ENCODE measurements around the gene PAX8. TPM values are rescaled to one million over a fixed set of nuclear protein-coding genes. Genes with fewer than 3 reads are reported as not detected.

Gene PAX8
- total RNA-seq, 4 donors from 2014 or later = 0.62 to 2.5 (median 1.1) TPM; not detected in 1

DNA sequence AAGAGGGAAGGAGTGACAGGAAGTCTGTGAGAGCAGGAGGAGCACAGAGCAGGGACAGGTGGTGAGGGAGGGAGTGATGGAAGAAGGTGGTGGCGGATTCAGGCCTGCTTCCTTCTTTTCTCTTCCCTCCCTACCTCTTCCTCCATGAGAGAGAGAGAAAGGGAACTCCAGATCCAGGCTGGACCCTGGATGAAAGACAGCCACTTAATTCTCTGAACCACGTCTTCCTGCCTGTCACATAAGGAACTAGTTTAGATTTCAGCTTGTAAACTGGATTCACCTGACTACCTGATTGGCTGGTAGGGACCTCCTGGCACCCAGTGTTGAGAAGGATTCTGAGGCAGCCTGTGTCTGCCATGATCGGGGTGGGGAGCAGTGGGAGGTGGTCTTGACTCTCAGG, 48.9 kb downstream of the PAX8 start:
- no peaks in the 10 kb centered on the region for H3K27me3 ChIP-seq
- H3K4me1 ChIP-seq = peaks cover 0 to 12% (median 3%) of the 10 kb centered on the region in 3 donors
- no peaks in the 10 kb centered on the region for H3K36me3 ChIP-seq
- H3K27ac ChIP-seq = no peak overlapping the region
- no peaks in the 10 kb centered on the region for H3K9me3 ChIP-seq
- no peak for ATAC-seq
- no peak overlapping the region for H3K4me3 ChIP-seq
- WGBS, 2 donors (ENCODE audit: low coverage in 1 of 2) = 69 to 73% methylated on average over 2 to 3 of the region's 3 CpGs
- TF ChIP-seq EP300 (IDR thresholded peaks at IDR 0.05) (no peak), POLR2AphosphoS5 (IDR thresholded peaks at IDR 0.05) (no peak), CTCF (IDR thresholded peaks at IDR 0.05) (no peak), POLR2A (IDR thresholded peaks at IDR 0.05) (no peak)

- WGBS, 2 donors (ENCODE audit: low coverage in 1 of 2) = 29 to 32% methylated on average over 2 to 3 of the region's 3 CpGs
- no peaks in the 10 kb centered on the region for H3K27me3 ChIP-seq
- no peak for ATAC-seq
- no peaks in the 10 kb centered on the region for H3K36me3 ChIP-seq
- H3K9me3 ChIP-seq = no peaks in the 10 kb centered on the region
- no peak overlapping the region for H3K27ac ChIP-seq
- H3K4me3 ChIP-seq = no peak overlapping the region
- peaks cover 0 to 12% (median 3%) of the 10 kb centered on the region in 3 donors for H3K4me1 ChIP-seq
- TF ChIP-seq CTCF (IDR thresholded peaks at IDR 0.05) = no peak
- no peak for TF ChIP-seq EP300 (IDR thresholded peaks at IDR 0.05)
- no peak for TF ChIP-seq POLR2AphosphoS5 (IDR thresholded peaks at IDR 0.05)
- no peak for TF ChIP-seq POLR2A (IDR thresholded peaks at IDR 0.05)
Measured at GRCh38 chr2:113228991-113229716, 49.6 kb downstream of the PAX8 start.

DNA sequence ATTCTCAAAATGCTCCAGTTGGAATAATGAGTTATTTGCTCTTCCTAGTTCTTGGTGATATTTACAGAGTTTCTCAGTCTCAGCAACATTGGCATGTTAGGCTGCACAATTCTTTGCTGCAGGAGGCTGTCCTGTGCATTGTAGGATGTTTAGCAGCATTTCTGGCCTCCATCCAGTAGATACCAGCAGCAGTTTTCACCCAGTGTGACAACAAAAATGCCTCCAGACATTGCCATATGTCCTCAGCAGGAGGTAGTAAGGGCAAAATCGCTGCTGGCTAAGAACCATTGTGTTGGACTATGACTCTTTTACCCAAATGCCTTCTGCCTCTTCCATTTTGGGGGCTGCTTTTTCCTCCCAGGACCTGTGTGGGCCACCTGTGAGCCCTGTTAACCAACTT, 50.4 kb downstream of the PAX8 start:
- no peaks in the 10 kb centered on the region for H3K9me3 ChIP-seq
- no peaks in the 10 kb centered on the region for H3K27me3 ChIP-seq
- no peak for TF ChIP-seq POLR2A (IDR thresholded peaks at IDR 0.05)
- H3K27ac ChIP-seq = no peak overlapping the region
- no peaks in the 10 kb centered on the region for H3K36me3 ChIP-seq
- 100% methylated on average over 1 of the region's 1 CpG; no CpG with 5 or more reads in 1 of the 2 donors for WGBS, 2 donors (ENCODE audit: low coverage in 1 of 2)
- ATAC-seq = no peak
- H3K4me3 ChIP-seq = no peak overlapping the region
- peaks cover 0 to 12% (median 3%) of the 10 kb centered on the region in 3 donors for H3K4me1 ChIP-seq

DNA sequence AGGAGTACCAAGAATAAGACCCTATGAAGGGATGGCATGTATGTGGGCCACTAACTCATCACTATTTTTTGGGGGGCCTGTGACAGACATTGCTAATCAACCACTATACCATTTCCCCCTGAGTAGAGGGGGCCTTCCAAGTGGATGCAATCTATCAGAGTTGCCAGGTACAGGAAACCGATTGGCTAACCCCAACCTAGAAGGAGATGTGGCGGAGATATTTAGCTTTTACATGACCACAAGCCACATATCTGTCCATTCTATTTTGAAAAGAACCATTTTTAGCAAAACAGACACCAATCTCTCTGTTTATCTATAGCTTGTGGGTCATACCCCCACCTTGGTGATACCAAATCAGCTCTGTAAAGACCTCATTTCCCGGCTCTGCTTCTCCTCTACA, 51.0 kb downstream of the PAX8 start:
- 87 to 100% methylated on average over 1 to 3 of the region's 3 CpGs for WGBS, 2 donors (ENCODE audit: low coverage in 1 of 2)

DNA sequence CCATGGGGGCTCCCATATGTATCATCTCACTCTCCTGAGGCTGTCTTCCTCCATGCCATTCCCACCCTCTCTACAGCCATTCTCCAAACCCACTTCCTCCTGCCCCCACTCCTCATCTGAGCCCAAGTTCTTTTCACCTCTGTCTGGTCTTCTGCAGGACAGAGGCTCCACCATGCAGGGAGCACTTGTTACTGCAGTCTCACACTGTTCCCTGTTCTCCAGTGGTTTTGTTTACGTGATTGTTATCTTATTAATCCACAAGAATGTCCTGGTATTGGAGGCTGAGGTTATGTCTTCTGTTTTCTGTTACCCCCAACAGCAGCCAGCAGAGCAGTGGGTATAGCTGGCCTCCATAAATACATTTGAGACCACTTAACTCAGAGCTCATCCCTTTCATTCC, 51.4 kb downstream of the PAX8 start:
- 82% methylated on average over 1 of the region's 1 CpG; no CpG with 5 or more reads in 1 of the 2 donors for WGBS, 2 donors (ENCODE audit: low coverage in 1 of 2)
- H3K27me3 ChIP-seq = no peaks in the 10 kb centered on the region
- TF ChIP-seq POLR2A (IDR thresholded peaks at IDR 0.05) (no peak), EP300 (IDR thresholded peaks at IDR 0.05) (no peak), CTCF (IDR thresholded peaks at IDR 0.05) (no peak), POLR2AphosphoS5 (IDR thresholded peaks at IDR 0.05) (no peak)
- no peaks in the 10 kb centered on the region for H3K36me3 ChIP-seq
- no peaks in the 10 kb centered on the region for H3K9me3 ChIP-seq
- H3K4me3 ChIP-seq = no peak overlapping the region
- H3K27ac ChIP-seq = no peak overlapping the region
- no peak for ATAC-seq
- peaks cover 0 to 12% (median 3%) of the 10 kb centered on the region in 3 donors for H3K4me1 ChIP-seq

More for the DNA sequence above, 51.0 kb downstream of the PAX8 start:
- Histone ChIP-seq H3K9me3 (no peaks in the 10 kb centered on the region), H3K4me1 (peaks cover 0 to 12% (median 3%) of the 10 kb centered on the region in 3 donors), H3K4me3 (no peak overlapping the region), H3K36me3 (no peaks in the 10 kb centered on the region), H3K27me3 (no peaks in the 10 kb centered on the region), H3K27ac (no peak overlapping the region)
- ATAC-seq = no peak
- TF ChIP-seq CTCF (IDR thresholded peaks at IDR 0.05) = no peak
- TF ChIP-seq POLR2AphosphoS5 (IDR thresholded peaks at IDR 0.05) = no peak
- no peak for TF ChIP-seq POLR2A (IDR thresholded peaks at IDR 0.05)
- TF ChIP-seq EP300 (IDR thresholded peaks at IDR 0.05) = no peak

All from gastroesophageal sphincter (tissue), 4 donors.